ENCODE measurements around the gene NIPBL. TPM values are rescaled to one million over a fixed set of nuclear protein-coding genes. Genes with fewer than 3 reads are reported as not detected.

NIPBL gene
- total RNA-seq, 1 donor from 2014 or later = 39.2 TPM

GRCh38 chr5:37029436-37029835, 152.9 kb downstream of the NIPBL start:
- no peaks in the 10 kb centered on the region for H3K9me3 ChIP-seq (replicated peaks)
- no peak overlapping the region for H3K4me3 ChIP-seq
- no peak for TF ChIP-seq CTCF (IDR thresholded peaks at IDR 0.05; ENCODE audit: borderline replicate concordance)
- H3K4me1 ChIP-seq = no peaks in the 10 kb centered on the region
- DNase-seq = no peak
- intact Hi-C loops (cut with micrococcal nuclease) = no loop called here
- H3K36me3 ChIP-seq = peaks cover 70% of the 10 kb centered on the region
- H3K27ac ChIP-seq (replicated peaks) = no peak overlapping the region
- no peaks in the 10 kb centered on the region for H3K27me3 ChIP-seq (ENCODE audit: low read depth)

GRCh38 chr5:37034955-37035354, 158.4 kb downstream of the NIPBL start:
- Histone ChIP-seq H3K4me1 (no peaks in the 10 kb centered on the region), H3K9me3 (replicated peaks) (no peaks in the 10 kb centered on the region), H3K36me3 (peaks cover 36% of the 10 kb centered on the region), H3K4me3 (no peak overlapping the region), H3K27ac (replicated peaks) (no peak overlapping the region), H3K27me3 (ENCODE audit: low read depth) (no peaks in the 10 kb centered on the region)
- TF ChIP-seq CTCF (IDR thresholded peaks at IDR 0.05; ENCODE audit: borderline replicate concordance) = no peak
- intact Hi-C loops (cut with micrococcal nuclease) = no loop called here
- no peak for DNase-seq

GRCh38 chr5:37037840-37038239, 161.3 kb downstream of the NIPBL start:
- Histone ChIP-seq H3K4me1 (no peaks in the 10 kb centered on the region), H3K36me3 (peaks cover 30% of the 10 kb centered on the region), H3K4me3 (no peak overlapping the region), H3K27ac (replicated peaks) (no peak overlapping the region), H3K27me3 (ENCODE audit: low read depth) (no peaks in the 10 kb centered on the region), H3K9me3 (replicated peaks) (no peaks in the 10 kb centered on the region)
- TF ChIP-seq CTCF (IDR thresholded peaks at IDR 0.05; ENCODE audit: borderline replicate concordance) = no peak
- intact Hi-C loops (cut with micrococcal nuclease) = no loop called here
- DNase-seq = no peak

- H3K4me3 ChIP-seq = no peak overlapping the region
- no peaks in the 10 kb centered on the region for H3K27me3 ChIP-seq (ENCODE audit: low read depth)
- H3K9me3 ChIP-seq (replicated peaks) = no peaks in the 10 kb centered on the region
- no peak for DNase-seq
- H3K27ac ChIP-seq (replicated peaks) = no peak overlapping the region
- peaks cover 44% of the 10 kb centered on the region for H3K36me3 ChIP-seq
- no peak for TF ChIP-seq CTCF (IDR thresholded peaks at IDR 0.05; ENCODE audit: borderline replicate concordance)
- no peaks in the 10 kb centered on the region for H3K4me1 ChIP-seq
- intact Hi-C loops (cut with micrococcal nuclease) = no loop called here
Observed at GRCh38 chr5:37039824-37040223, 163.3 kb downstream of the NIPBL start.

GRCh38 chr5:37043693-37044092, 167.1 kb downstream of the NIPBL start:
- DNase-seq = no peak
- TF ChIP-seq CTCF (IDR thresholded peaks at IDR 0.05; ENCODE audit: borderline replicate concordance) = no peak
- intact Hi-C loops (cut with micrococcal nuclease) = no loop called here
- H3K36me3 ChIP-seq = peaks cover 78% of the 10 kb centered on the region
- H3K4me3 ChIP-seq = no peak overlapping the region
- H3K27me3 ChIP-seq (ENCODE audit: low read depth) = no peaks in the 10 kb centered on the region
- no peak overlapping the region for H3K27ac ChIP-seq (replicated peaks)
- no peaks in the 10 kb centered on the region for H3K9me3 ChIP-seq (replicated peaks)
- H3K4me1 ChIP-seq = no peaks in the 10 kb centered on the region

- Histone ChIP-seq H3K36me3 (peaks cover 78% of the 10 kb centered on the region), H3K27me3 (ENCODE audit: low read depth) (no peaks in the 10 kb centered on the region), H3K4me1 (no peaks in the 10 kb centered on the region), H3K9me3 (replicated peaks) (no peaks in the 10 kb centered on the region), H3K4me3 (no peak overlapping the region), H3K27ac (replicated peaks) (no peak overlapping the region)
- no peak for TF ChIP-seq CTCF (IDR thresholded peaks at IDR 0.05; ENCODE audit: borderline replicate concordance)
- DNase-seq = no peak
- intact Hi-C loops (cut with micrococcal nuclease) = no loop called here
Observed at GRCh38 chr5:37044120-37044519, 167.6 kb downstream of the NIPBL start.

Data from left ventricle myocardium inferior (tissue), 1 donor.